Heart right ventricle (tissue), 16 donors: ENCODE data around the gene PPIL6. TPM values are rescaled to one million over a fixed set of nuclear protein-coding genes. Genes with fewer than 3 reads are reported as not detected.

Experiments
- ATAC-seq, 8 donors: fragments of 200-7000 bp; cut with Tn5 transposase; one replicate each; pipeline ENCODE4 v1.9.1; 2020; ENCODE audit warnings: mild to moderate bottlenecking in 8 of 8, moderate library complexity in 8 of 8, moderate number of reproducible peaks in 1 of 8
- DNase-seq, 2 donors: peaks; one replicate each; pipeline ENCODE4 v3.0.0-alpha.2; 2020
- H3K27ac ChIP-seq, 10 donors: fragments of 200-600 bp; sonication (generic) in 2 of 10; one replicate each; pipeline versions ENCODE4 v1.5.0 to v1.8.0; 2020 to 2022; ENCODE audit warnings: mild to moderate bottlenecking in 3 of 10
- H3K27me3 ChIP-seq, 7 donors: fragments of 200-600 bp; one replicate each; pipeline ENCODE4 v1.8.0; 2021 to 2022; ENCODE audit warnings: mild to moderate bottlenecking in 2 of 7
- H3K36me3 ChIP-seq, 9 donors: fragments of 200-600 bp; sonication (generic) in 1 of 9; one replicate each; pipeline versions ENCODE4 v1.5.0 to v1.8.0; 2020 to 2022; ENCODE audit warnings: mild to moderate bottlenecking in 2 of 9
- H3K4me1 ChIP-seq, 9 donors: fragments of 200-600 bp; sonication (generic) in 1 of 9; one replicate each; pipeline versions ENCODE4 v1.5.0 to v1.8.0; 2020 to 2022; ENCODE audit warnings: mild to moderate bottlenecking in 4 of 9
- H3K4me3 ChIP-seq, 10 donors: fragments of 200-600 bp; sonication (generic) in 2 of 10; one replicate each; pipeline versions ENCODE4 v1.5.0 to v1.8.0; 2020 to 2022; ENCODE audit warnings: mild to moderate bottlenecking in 7 of 10, moderate library complexity in 2 of 10
- H3K9me3 ChIP-seq, 11 donors: fragments of 200-600 bp in 10 of 11; sonication (generic) in 2 of 11; one replicate each; pipeline versions ENCODE4 v1.5.0 to v1.8.0; 2013 to 2022; ENCODE audit warnings: mild to moderate bottlenecking in 2 of 11, control low read depth in 1 of 11, moderate library complexity in 1 of 11
- WGBS, 2 donors: extraction: QIAGEN DNeasy Blood & Tissue Kit; methylation state at CpG; one replicate each; pipeline ENCODE4 v1.1.7; 2013; ENCODE audit warnings: inconsistent platforms in 1 of 2; 5-methylcytosine and 5-hydroxymethylcytosine counted together
- intact Hi-C, 10 donors: fragments of 100-400 bp; cut with DNase I; formaldehyde crosslinking; loops; one replicate each; pipeline versions ENCODE4 v1.11.1 to v1.14.2; 2022
- polyA plus RNA-seq, 2 donors: library from polyadenylated mRNA; stranded (reverse); fragments of 200-250 nt; gene quantifications; one replicate each; pipeline ENCODE4 v1.2.3, GENCODE V29; 2013
- total RNA-seq, 10 donors: library from RNA; stranded (reverse); fragmentation: NEBNext Ultra II Directional in 3 of 10; extraction: Animal tissue kit (Norgen Biotek cat#: 25700) in 3 of 10; gene quantifications; one replicate each; pipeline versions ENCODE4 v1.2.1 to v1.2.4, GENCODE V29; 2021 to 2023
- TF ChIP-seq, protein P1 (sequence below), 9 donors: fragments of 200-600 bp; sonication (generic) in 2 of 9; IDR thresholded peaks; one replicate each; pipeline versions ENCODE4 v1.5.0 to v1.8.0; 2021 to 2022; ENCODE audit warnings: antibody characterized with exemption in 9 of 9, mild to moderate bottlenecking in 5 of 9, moderate library complexity in 1 of 9
- donor health status: Arrhythmogenic right ventricular cardiomyopathy.
- donor health status: ischemic (EF 13 %, LVEDD 7.1; RV severe dilation, severe dysfunction).
- donor health status: healthy with polysubstance abuse.
- donor health status: DM: no; HTN: yes; CAD: no.
- donor health status: DM: no; HTN: no; CAD: no.
- donor health status: ischemic (EF 25% LVEDD 6.9; RV normal size, moderate dysfunction).
- donor health status: ischemic (EF 25% LVEDD 5.7; RV mildly dilated, moderate dysfunction).
- donor health status: healthy.
- donor health status: DM: yes; HTN: yes; CAD: no.
- donor health status: Ischemic cardiomyopathy.
- donor health status: ischemic (EF 35%, LVEDD 5.7; RV mildly dilated, moderate dysfunction).
- donor health status: nonischemic (EF 11% LVEDD 7.7; RV severe dilation, severe dysfunction).
- donor health status: DM: yes; HTN: yes; CAD: no.
- donor health status: PGD.
- donor health status: ischemic (EF 29% LVEDD 5.4; RV normal size, mild dysfunction).
- donor health status: nonischemic (EF 23%, LVEDD 6.1; RV moderate dilation, normal function).

The PPIL6 gene
- total and polyA plus RNA-seq, 12 donors: 0.44 to 5.2 (median 2.6) TPM

DNA sequence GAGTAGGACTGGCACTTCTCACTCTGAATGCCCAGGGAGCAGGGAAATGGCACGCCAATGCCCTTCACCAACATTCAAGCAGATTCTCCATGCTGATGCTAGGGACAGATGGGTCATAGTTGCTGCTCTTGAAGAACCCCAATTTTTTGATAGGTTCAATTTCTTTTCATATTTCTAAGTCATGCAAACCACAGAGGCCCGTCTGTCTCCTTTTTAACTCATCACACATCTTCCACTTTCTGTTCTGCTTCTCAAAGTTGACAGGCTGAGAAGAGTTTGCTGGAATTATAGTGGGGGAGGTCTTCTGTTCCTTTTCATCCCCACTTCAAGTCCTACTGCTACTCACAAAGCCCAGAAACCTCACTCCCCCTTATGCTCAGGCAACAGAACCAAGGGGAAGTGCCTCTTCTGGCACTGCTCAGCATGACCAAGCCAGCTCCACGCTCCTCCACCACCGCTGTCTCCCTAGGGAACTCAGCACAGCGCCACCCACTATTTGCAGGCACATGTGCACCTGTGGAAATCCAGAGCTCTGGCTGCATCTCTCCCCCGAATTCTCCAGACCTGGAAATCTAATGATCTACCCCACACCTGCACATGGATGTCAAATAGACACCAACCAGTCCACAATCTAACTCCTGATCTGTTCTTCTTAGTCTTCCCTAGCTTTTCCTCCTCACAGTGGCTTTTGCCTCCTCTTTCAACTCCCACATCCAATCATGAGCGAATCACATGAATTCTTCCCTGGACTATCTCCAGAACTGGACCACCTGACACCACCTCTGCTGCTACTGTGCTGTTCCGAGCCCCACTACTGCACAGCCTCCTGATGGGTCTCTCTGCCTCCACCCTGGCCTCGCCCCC is 31.9 kb upstream of the PPIL6 start:
- 93 to 98% methylated on average over 9 of the region's 9 CpGs for WGBS, 2 donors
- H3K36me3 ChIP-seq: peaks cover 0 to 100% (median 35%) of the 10 kb centered on the region in 9 donors
- ATAC-seq: no peak

DNA sequence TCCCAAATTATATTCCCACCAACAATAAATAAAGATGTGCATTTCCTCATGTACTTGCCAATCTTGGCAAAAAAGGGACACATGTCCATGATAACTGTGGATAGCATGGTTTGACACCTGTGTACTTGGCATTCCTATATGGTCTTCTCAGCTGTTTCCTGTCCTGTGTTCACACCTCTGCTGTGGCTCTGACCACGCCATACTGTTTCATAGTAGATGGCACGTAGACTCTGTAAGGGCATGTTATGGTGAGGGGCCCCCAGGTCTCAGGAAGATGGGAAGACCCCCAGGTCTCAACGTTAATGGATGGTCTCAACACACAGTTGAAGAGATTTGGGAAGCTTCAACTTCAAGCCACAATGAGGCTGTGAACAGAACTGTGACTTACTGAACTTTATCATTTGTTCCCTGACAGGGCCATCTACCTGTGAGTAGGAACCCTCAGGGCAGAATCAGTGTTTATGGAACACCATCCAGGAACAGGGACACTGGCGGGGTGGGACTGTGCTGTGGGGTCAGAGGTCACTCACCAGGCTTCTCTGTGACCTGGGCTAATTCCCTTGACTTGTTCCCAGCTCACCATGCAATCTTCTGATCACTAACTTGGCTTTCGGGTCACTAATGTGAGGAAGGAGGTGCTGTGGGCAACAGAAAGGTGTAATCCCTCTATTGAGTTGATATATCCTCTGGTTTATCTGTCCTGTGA is 30.8 kb upstream of the PPIL6 start:
- no peak for DNase-seq
- TF ChIP-seq, protein P1, sequence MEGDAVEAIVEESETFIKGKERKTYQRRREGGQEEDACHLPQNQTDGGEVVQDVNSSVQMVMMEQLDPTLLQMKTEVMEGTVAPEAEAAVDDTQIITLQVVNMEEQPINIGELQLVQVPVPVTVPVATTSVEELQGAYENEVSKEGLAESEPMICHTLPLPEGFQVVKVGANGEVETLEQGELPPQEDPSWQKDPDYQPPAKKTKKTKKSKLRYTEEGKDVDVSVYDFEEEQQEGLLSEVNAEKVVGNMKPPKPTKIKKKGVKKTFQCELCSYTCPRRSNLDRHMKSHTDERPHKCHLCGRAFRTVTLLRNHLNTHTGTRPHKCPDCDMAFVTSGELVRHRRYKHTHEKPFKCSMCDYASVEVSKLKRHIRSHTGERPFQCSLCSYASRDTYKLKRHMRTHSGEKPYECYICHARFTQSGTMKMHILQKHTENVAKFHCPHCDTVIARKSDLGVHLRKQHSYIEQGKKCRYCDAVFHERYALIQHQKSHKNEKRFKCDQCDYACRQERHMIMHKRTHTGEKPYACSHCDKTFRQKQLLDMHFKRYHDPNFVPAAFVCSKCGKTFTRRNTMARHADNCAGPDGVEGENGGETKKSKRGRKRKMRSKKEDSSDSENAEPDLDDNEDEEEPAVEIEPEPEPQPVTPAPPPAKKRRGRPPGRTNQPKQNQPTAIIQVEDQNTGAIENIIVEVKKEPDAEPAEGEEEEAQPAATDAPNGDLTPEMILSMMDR (IDR thresholded peaks at IDR 0.05): no peak
- Histone ChIP-seq H3K27ac (no peak overlapping the region), H3K36me3 (peaks cover 0 to 100% (median 37%) of the 10 kb centered on the region in 9 donors), H3K27me3 (no peaks in the 10 kb centered on the region), H3K9me3 (no peaks in the 10 kb centered on the region), H3K4me3 (no peak overlapping the region), H3K4me1 (peaks cover 0 to 12% (median under 1%) of the 10 kb centered on the region in 9 donors)
- 92 to 95% methylated on average over 5 of the region's 5 CpGs for WGBS, 2 donors
- ATAC-seq: no peak
- intact Hi-C loops: no loop called here

More for the DNA sequence above, 31.9 kb upstream of the PPIL6 start:
- H3K27me3 ChIP-seq: no peaks in the 10 kb centered on the region
- no peaks in the 10 kb centered on the region for H3K9me3 ChIP-seq
- intact Hi-C loops: no loop called here
- TF ChIP-seq, protein P1 (IDR thresholded peaks at IDR 0.05): no peak
- H3K4me3 ChIP-seq: no peak overlapping the region
- peaks cover 0 to 12% (median 0%) of the 10 kb centered on the region in 9 donors for H3K4me1 ChIP-seq
- DNase-seq: no peak
- H3K27ac ChIP-seq: no peak overlapping the region

DNA sequence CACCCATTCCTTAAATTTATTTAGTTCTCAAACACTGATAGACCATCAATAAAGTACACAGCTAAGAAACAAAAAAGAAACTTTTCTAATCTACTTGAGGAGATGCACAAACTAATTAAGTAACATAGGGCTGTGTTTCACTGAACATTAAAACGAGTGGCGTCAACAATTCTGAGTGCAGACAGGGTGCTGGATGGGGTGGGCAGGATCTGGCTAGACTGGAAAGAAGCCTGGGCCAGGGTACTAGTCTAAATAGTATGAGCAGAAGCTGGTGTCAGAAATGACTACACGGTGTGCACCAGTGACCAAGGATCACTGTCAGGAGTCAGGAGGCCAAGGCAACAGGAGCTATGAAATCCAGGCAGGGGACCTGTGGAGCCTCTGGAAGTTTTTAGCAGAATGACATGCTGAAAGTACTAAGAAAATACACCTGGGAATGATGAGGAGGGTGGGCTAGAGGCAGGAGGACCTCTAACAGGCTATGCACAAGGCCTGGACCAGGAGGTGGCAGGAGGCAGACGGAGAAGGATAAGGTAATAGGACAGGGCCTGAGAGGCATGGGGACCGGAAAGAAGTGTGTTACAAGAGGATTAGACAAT is 29.3 kb upstream of the PPIL6 start:
- no peak overlapping the region for H3K27ac ChIP-seq
- DNase-seq (no peak), ATAC-seq (no peak)
- H3K4me1 ChIP-seq: peaks cover 0 to 12% (median 0%) of the 10 kb centered on the region in 9 donors
- intact Hi-C loops: no loop called here
- no peaks in the 10 kb centered on the region for H3K9me3 ChIP-seq
- H3K27me3 ChIP-seq: no peaks in the 10 kb centered on the region
- WGBS, 2 donors: 91 to 93% methylated on average over 5 of the region's 5 CpGs
- H3K4me3 ChIP-seq: no peak overlapping the region
- H3K36me3 ChIP-seq: peaks cover 0 to 100% (median 42%) of the 10 kb centered on the region in 9 donors
- TF ChIP-seq, protein P1 (IDR thresholded peaks at IDR 0.05): no peak

DNA sequence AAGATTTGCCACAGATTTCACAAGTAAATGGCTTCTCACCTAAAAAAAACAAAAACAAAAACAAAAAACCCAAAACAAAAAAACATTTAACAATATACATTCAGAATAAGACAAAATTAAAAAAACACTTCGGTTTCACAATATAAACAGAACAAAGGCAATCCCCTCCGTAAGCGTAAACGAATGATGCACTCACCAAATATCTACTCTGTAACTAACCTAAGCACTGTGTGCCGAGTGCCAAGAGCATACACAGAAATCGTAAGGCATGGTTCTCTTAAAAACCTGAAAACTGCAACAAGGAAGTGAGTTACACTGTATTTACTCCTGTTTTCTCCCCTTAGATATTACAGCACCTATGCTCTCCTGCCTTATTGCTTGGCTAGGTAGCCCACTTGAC is 27.3 kb upstream of the PPIL6 start:
- no peaks in the 10 kb centered on the region for H3K9me3 ChIP-seq
- WGBS, 2 donors: 94 to 98% methylated on average over 6 of the region's 6 CpGs
- H3K27ac ChIP-seq: no peak overlapping the region
- intact Hi-C loops: no loop called here
- TF ChIP-seq, protein P1 (IDR thresholded peaks at IDR 0.05): no peak
- peaks cover 0 to 100% (median 27%) of the 10 kb centered on the region in 9 donors for H3K36me3 ChIP-seq
- H3K4me1 ChIP-seq: peaks cover 0 to 12% (median 0%) of the 10 kb centered on the region in 9 donors
- DNase-seq (no peak), ATAC-seq (no peak)
- H3K4me3 ChIP-seq: no peak overlapping the region
- H3K27me3 ChIP-seq: no peaks in the 10 kb centered on the region
